Measurements from ENCODE around the gene DCTN1.

GRCh38 chr2:74367789-74368188, 12.3 kb downstream of the DCTN1 start:
- TF ChIP-seq EZH2phosphoT487 (IDR thresholded peaks at IDR 0.05; ENCODE audit: borderline replicate concordance) (no peak), CTCF (conservative IDR thresholded peaks at IDR 0.05; ENCODE audit: low read length) (no peak)

Measured in Loucy (cell line).